Activated gamma-delta T cell treated with Interleukin-2 at 50 U/mL for 16 hours (primary cell): ENCODE measurements around the gene LPCAT3.

ENCODE experiments used
- DNase-seq: peaks from one replicate; pipeline ENCODE4 v3.0.0-alpha.2; 2020

LPCAT3 gene

DNA sequence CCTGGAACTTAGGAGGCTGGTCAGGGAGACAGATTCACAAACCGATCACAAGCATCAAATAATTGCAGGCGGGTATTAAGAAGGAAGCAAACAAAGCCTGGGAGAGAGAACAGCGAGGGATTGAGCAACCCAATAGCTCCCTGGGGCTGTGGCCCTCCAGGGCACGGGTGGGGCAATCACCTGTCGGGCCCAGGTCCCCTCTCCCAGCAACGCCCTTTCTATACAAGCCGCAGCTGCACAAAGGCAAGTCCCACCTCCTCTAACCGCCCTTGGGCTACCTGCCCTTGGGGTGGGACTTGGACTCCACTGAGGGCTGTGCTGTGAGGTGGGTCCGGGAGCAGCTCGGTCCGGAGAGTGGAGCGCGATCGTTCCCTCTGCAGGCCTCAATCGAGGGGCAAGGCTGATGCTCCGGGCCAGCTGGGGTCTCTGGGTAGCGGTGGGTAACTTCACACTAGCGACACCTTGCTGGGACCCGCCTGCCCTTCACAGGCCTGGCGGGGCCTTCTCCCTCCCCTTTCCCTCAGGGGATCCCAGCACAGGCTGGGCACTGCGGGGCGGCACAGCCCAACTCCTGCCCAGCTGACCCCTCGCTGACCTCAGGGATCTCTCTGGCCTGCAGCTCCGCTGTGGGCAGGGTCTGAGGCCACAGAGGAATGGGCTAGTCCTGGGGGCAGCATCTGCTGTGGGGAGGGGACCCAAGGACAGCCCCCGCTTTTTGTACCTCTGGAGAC is 55.8 kb downstream of the LPCAT3 start:
- DNase-seq = no peak

DNA sequence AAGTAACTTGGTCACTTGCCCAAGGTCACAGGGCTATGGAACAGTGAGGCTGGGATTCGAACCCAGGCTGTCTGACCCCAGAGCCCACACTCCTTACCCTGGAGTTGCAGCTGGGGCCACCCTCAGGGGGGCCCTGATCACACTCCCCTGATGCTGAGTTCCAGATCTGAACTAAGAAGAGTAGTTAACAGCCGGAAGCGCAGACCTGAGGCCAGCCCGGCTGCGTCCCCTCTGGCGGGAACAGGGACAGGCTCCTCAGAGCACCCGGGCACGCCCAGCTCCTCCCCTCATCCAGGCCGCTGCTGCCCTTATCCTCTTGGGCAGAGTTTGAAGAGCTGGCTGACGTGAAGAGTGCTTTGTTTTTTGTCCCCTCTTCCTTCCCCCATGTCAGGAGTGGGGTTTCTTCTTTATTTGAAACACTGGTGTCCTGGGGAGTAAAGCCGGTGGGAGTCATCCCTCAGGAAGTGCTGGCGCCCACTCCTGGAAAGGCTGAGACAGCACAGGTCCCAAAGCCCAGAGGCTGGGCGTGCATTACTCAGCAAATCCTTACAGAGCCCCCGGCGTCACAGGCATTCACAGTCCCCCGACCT is 56.5 kb downstream of the LPCAT3 start:
- no peak for DNase-seq

- peak; percentile 87 for DNase-seq
These were observed 57.0 kb downstream of the LPCAT3 start for GRCh38 chr12:6961278-6961694.

DNA sequence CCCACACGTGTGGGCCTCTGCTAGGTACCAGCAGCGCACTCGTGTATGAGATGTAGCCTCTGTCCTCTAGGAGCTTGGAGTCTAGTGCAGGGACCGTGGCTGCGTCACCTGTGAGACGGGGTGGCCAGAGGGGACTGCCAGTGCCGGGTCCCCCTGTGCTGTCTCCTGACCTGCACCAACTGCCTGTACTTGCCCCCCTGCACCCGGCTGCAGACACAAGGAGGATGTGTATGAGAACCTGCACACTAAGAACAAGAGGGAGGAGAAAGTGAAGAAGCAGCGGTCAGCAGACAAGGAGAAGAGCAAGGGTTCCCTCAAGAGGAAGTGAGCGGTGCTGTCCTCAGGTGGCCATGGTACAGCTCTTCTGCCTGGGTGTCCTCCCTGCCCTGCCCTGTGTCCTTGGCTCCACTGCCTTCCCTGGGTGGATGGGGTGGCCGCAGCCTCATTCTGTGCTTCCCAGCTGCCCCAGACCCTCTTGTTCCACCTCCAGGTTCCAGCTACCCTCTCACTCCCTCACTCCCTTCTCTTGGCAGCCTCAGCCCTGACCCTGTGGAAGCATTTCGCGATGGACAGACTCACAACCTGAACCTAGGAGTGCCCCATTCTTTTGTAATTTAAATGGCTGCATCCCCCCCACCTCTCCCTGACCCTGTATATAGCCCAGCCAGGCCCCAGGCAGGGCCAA is 57.5 kb downstream of the LPCAT3 start:
- peak; percentile 14 for DNase-seq

DNA sequence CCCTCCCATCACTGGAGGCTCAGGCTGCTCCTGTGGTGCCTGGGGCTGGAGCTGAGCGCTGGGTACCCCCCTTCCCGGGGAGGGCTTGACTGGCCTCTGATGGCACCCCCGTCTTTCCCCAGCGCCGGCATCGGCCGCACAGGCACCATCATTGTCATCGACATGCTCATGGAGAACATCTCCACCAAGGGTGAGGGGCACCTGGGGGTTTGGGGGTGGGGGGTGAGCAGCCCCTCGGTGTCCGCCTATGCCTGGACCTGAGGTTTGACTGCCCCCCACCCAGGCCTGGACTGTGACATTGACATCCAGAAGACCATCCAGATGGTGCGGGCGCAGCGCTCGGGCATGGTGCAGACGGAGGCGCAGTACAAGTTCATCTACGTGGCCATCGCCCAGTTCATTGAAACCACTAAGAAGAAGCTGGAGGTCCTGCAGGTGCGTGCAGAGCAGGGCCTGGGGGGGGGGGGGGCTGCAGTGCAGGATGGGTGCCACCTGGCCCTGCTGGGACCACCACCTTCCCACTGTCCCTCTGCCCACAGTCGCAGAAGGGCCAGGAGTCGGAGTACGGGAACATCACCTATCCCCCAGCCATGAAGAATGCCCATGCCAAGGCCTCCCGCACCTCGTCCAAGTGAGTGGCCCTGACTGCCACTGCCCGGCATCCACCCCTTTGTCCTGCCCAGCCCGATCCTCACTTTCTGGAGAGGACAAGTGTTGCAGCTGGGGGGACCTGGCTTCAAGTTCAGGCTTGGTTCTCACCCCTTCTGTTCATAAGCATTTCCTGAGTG is 58.3 kb downstream of the LPCAT3 start:
- no peak for DNase-seq

- peak; percentile 78 for DNase-seq
These were observed 59.0 kb downstream of the LPCAT3 start for GRCh38 chr12:6959058-6959804.

- DNase-seq = no peak
These were observed 59.6 kb downstream of the LPCAT3 start for GRCh38 chr12:6958609-6959057.

- DNase-seq = no peak
These were observed 60.3 kb downstream of the LPCAT3 start for GRCh38 chr12:6957741-6958608.

DNA sequence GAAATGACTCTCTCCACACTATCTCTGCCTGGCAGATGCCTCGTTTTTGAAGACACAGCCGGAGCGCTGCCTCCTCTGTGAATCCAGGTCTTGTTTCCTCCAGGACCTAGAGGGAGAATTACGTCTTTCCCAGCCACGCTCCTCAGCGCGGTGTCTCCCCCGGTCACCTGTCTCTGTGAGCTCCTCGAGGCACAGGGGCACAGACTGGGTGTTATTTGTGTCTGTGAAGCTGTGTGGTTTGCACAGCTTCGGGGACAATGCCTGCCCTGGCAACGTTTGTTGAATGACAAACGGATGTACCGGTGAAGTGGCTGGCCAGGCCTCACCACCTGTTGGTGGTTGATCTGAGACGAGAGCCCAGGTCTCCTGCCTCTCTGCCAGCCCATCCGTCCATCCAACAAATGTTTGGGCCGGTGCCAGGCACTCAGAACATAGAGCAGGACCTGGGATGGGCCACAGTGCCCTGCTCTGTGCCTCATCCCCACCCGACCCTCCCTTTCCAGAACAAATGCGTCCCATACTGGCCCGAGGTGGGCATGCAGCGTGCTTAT is 61.0 kb downstream of the LPCAT3 start:
- peak; percentile 52 for DNase-seq

DNA sequence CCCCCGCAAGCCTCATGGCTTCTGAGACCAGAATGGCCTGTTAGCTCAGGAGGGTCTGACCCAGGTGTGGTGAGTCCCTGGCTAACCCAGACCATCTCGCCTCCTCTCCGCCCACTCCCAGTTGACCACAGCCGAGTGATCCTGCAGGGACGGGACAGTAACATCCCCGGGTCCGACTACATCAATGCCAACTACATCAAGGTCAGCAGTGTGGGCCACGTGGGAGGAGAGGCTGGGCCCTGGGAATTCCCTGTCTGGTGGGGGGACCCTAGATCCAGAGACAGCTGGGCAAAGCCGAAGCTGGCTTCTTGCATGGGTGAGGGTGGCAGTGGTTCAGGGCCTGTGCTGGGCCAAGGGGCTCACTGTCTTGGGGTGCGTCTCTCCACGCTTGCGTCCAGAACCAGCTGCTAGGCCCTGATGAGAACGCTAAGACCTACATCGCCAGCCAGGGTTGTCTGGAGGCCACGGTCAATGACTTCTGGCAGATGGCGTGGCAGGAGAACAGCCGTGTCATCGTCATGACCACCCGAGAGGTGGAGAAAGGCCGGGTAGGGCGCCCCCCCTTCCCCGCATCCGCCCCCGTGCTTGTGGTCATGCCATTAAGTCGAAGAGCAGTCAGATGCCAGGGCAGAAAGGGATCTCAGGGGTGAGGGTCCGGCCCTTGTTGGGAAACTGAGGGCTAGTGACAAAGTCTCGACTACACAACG is 62.1 kb downstream of the LPCAT3 start:
- DNase-seq = peak; percentile 59

DNA sequence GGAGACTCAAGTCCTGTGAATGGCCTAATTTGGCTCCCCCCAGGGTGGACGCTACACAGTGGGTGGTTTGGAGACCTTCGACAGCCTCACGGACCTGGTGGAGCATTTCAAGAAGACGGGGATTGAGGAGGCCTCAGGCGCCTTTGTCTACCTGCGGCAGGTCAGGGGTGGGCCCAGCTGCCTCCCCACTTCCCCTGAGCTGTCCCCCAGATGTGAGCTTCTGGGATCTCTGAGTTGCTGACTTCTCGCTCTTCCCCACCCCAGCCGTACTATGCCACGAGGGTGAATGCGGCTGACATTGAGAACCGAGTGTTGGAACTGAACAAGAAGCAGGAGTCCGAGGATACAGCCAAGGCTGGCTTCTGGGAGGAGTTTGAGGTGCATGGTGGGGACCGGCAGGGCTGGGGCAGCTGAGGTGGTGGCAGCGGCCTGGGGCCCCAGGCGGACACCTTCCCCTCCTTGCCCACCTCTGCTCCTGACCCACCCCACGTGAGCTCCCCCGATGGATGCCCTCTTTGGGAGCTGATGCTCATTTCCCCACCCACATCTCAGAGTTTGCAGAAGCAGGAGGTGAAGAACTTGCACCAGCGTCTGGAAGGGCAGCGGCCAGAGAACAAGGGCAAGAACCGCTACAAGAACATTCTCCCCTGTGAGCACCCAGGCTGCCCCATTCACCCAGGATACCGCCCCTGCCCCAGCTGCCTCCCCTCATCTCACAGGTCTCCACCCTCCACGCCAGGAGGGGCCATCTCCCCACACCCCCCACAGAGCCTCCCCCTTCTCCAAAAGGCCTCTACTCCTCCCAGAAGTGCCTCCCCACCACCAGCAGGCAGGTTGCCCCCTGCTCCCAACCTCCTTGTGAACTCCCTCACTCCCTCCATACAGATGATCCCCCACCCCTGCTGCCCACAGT is 62.9 kb downstream of the LPCAT3 start:
- DNase-seq = no peak

DNA sequence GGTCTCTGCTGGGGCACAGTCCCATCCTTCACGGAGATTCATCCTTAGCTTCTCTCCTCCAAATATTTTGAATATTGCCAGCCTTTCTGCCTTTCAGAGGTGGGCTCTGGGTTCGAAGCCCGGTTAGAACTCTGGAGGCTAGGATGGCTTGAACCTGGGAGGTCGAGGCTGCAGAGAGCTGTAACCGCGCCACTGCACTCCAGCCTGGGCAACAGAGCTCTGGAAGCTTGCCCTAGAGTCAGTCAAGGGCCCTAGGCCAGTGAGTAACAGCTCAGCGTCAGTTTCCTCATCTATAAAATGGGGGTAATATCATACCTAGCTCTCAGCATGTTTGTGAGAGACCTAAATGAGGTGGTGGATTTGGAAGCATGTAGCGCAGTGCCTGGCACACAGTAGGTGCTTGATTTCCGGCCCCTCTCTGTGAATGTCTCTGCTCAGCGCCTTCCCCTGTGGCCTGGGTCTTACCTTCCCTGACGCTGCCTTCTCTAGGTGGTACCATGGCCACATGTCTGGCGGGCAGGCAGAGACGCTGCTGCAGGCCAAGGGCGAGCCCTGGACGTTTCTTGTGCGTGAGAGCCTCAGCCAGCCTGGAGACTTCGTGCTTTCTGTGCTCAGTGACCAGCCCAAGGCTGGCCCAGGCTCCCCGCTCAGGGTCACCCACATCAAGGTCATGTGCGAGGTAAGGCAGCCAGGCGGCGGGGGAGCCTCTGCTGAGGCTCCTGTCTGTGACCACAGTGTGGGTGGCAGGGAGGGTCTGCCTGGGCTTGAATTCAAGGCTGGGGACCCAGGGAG is 63.8 kb downstream of the LPCAT3 start:
- DNase-seq = no peak

DNA sequence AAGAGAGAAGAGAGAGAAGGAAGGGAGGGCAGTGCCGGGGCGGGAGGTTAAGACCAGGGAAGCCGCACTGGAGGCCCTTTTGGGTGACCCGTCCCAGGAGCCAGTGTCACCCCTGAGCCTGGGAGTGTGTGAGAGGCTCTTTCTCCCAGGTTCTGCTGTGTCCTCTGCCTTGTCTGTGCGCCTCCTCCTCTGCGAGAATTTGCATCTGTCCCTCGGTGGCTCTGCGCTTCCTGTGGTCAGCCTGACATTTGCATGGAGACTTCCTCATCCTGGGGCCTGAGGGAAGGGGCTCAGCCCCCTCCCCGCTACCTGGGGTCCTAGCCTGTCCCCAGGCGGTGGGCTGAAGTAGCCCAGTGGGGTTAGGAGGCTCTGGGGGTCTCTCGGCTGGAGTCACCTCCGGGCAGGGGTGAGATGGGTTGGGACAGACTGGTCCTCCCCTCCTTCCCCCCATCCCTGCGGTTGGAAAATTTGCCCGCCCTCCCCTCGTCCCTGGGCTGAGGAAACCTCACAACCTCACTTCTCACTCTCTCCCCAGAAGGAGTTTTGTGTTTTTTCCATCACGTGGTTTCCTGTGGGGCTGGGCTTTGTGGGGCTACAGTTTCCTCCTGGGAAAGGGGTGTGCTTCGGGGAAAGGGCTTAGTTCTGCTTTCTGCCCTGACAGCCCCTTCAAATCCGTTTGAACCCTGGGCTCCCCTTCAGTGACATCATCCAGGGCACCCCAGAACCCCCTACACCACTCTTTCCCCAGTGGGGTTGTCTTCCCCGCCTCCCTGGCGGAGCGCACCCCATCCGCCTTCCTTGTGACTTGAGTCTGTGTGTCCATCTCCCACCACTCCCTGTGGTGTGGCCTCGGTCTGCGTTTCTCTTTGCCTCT is 64.6 kb downstream of the LPCAT3 start:
- peak; percentile 78 for DNase-seq

GRCh38 chr12:6952863-6953441 is 65.3 kb downstream of the LPCAT3 start:
- no peak for DNase-seq

DNA sequence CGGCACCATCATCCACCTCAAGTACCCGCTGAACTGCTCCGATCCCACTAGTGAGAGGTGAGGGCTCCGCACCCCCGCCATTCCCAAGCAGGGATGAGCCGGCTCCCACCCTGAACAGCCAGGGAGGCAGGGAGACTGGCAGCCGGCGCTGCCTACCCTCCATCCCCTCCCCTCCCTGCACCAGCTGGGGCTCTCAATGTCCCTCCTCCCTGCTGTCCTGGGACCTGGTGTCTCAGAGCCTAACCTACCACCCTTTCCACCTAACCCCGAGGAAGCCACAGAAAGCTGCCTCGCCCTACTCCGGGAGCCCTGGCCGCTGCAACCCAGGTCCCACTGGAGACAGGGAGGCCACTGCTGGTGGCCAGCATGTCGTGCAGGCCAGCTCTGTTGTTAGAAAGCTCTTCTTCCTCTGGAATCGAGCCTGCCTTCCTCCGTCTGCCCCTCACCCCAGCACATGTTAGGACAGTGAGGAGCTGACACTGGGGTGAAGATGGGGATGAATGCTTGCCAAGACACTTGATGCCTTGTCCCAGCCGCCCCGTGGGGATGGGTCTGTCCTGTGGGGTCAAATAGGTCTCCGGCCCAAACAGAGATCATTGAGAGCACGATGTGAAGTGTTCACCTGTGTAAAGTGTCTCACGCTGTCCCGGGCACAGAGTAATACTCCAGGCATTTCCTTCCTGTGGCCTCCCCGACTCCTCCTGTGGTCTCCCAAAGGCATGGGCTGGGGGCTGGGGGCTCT is 66.0 kb downstream of the LPCAT3 start:
- no peak for DNase-seq

GRCh38 chr12:6951551-6952120 is 66.6 kb downstream of the LPCAT3 start:
- DNase-seq = no peak
